Stimulated activated CD4-positive, alpha-beta T cell treated with anti-CD3 and anti-CD28 coated beads, Interleukin-1b, Interleukin-23, amount 100 ng/mL, for 24 hours (primary cell): ENCODE data around the gene GRM7.

Experiments used
- DNase-seq, 4 experiments: peaks; one replicate each; pipeline ENCODE4 v3.0.0-alpha.2; 2020; ENCODE audit warnings: low read depth in 4 of 4, low spot score in 1 of 4

GRM7 gene

DNA sequence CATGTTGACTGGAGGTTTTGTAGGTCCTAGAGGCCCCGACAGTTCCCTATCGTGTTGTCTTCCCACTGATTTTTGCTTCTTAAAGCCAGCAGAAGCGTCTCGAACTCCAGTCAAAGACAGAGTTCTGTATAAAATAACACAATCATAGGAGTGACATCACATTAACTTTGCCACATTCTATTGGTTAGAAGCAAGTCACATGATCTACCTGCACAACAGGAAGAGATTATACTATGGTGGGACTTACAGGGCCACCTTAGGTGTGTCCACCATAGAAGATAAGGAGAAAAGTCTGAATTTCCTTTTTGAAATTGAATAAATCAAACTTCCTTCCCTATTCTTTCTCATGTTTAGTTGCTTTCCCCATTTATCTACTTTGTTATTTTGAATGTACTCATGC lies 365.5 kb downstream of the GRM7 start:
- no peak for DNase-seq

DNA sequence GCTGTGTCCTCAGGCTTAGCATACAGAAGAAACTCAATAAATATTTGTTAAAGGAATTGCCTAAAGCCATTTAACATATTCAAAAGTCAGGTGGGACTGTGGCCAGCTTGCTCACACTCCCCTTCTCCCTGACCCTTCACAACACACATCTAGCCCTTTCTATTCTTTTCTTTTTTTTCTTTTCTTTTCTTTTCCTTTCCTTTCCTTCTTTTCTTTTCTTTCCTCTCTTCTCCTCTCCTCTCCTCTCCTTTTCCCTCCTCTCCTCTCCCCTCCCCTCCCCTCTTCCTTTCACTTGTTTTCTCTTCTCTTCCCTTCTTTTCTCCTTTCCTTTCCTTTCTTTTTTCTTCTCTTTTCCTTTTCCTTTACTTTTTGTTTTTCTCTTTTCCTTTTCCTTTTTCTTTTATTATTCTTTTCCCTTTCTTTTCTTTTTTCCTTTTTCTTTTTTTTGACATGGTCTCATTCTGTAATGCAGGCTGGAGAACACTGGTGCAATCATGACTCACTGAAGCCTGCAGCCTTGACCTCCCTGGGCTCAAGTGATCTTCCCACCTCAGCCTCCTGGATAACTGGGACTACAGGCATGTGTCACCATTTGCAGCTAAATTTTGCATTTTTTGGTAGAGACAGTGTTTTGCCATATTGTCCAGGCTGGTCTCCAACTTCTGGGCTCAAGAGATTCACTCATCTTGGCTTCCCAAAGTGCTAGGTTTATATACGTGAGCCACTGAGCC lies 377.8 kb downstream of the GRM7 start:
- no peak for DNase-seq

GRCh38 chr3:7241584-7242302 lies 380.8 kb downstream of the GRM7 start:
- no peak for DNase-seq

DNA sequence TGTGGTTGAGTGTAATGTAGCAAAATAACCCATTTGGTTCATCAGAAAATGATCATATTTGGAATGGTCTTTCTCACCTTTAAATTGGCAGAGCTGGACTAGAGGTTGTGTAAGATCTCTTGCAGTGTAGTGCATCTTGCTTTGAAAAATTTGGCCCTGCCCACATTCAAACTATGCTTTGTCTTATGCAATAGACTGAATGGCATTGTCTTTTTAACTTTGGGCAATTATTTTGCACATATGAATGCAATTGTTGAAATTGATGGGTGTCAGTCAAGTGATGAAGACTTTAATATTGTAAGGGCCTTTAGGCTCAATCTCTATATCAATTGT lies 381.4 kb downstream of the GRM7 start:
- DNase-seq = no peak

DNA sequence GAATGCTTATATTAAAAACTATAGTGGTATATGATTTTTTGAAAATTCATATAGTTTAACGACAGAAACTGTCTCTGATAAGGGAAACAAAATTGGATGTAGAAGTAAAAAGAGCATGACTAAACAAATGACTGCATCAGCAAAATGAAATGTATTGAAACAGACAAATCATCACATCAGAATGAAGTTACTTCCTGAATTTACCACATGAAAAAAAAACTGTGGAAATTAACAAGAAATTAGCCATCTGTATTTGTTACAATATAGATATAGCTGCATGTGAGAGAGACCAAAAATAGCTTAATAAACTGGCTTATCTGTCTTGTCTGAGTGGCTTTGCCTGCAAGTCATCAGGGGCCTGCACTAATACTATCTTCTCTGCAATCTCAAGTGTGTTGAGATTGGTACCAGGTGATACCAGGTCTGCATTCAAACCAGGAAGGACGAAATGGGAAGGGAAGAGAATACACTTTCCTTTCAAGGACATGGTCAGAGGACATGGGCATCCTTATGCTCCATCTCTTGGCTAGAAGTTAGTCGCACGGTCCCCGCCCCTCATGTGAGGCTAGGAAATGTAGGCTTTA lies 388.7 kb downstream of the GRM7 start:
- DNase-seq = no peak

DNA sequence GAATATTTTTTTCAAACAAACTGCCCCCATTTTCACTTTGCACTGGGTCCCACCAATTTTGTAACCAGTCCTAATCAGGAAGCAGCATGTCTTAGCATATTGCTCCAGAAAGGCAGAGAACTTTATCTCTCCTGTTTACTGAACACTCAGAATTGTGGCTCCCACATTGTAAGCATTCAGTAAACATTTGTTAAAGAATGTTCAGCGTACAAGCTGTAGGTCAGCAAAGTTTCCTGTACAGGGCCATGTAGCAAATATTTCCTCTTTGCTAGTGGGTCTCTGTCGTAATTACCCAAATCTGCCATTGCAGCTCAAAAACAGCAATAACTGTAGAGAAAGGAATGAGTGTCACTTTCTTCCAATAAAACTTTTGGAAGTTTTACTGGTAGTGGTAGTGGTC lies 393.3 kb downstream of the GRM7 start:
- DNase-seq = no peak

DNA sequence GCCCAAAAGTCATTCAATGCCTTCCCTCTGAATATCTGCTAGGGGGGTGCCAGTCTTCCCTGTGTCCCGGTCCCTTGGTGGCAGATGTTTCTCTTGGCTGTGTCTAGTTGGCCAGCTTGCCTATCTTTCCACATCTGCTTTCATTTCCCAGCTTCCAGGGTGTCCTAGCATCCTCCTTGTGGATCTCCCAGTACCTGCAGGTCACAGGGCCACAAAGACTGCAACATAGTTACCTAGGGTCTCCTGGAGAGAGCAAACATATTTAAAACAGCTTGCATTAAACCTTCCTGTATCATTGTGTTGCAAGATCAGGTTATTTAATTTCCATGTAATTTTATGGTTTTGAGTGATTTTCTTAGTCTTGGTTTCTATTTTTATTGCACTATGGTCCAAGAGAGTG lies 400.1 kb downstream of the GRM7 start:
- no peak for DNase-seq

DNA sequence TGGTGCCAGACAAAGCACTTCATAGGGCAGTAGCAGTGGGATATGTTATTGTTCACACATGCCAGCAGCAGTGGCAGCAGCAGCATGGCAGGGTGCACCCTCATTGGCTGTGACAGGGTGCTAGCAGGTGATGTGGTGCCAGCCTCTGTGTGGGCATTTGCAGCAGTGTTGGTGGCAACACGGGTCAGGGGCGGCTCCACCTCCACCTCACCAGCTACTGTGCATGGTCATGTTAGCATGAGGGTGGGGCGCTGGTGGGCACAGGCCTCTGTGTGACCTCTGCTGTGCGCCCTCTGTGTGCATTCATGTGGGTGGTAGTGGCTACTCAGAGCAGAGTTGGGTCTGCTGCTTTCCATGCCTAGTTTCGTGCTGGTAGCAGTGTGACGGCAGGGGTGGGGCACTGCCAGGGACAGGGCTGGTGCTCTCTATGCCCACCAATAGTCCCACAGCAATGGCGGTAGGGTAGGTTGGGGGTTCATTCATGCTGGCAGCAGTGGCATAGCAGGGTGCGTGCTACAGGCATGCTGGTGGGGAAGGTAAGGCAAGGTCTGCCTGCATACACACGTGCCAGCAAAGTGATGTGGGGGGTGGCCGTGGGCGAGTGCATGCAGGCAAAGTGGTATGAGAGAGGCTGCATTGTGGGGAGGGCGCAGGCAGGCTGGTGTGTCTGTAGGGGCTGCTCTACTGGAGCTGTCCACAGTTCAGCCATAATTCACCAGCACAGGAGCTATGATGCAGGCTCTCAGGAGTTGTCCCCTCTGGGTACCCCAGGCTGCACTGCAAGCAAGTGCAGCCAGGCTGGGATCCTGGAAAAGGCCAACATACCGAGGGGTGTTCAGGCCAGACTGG lies 402.7 kb downstream of the GRM7 start:
- DNase-seq = no peak

- DNase-seq = no peak
These were observed 403.2 kb downstream of the GRM7 start for GRCh38 chr3:7264196-7264526.

- DNase-seq = no peak
These were observed 404.8 kb downstream of the GRM7 start for GRCh38 chr3:7265736-7266135.

DNA sequence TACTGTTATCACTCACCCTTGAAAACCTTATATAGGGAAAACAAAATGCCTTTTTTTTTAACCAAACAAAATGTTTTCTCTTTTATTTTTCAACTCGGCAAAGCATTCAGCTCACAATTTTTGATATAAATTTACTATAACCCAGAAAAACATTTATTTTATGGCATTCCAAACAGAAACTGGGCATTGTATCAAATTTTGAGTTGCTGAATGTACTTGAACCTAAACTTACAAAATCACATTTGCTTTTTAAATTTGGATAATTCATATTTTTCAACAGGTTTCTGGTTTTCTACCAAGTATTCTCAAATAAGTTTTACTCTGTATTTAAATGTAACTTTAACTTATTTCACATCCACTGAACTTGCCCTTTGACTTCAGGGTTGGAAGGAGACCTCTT lies 405.6 kb downstream of the GRM7 start:
- no peak for DNase-seq

GRCh38 chr3:7270731-7271130 lies 409.8 kb downstream of the GRM7 start:
- no peak for DNase-seq

DNA sequence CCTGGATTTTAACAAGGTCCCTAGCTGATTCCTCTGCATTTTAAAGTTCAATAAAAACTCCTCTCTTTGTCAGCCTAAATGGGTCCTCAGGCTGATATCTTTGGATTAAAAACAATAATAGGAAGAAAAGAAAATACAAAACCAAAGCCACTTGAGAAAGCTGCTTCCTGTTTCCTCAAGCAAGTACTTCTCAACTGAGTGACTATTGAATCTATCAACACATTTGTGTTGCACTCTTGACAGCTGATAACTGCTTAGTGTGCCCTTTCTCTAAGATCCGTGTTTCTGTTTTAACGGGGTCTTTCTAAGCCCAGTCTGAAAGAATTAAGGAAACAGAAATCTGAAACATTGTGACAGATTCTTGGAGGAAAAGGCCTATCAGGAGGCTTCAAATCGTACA lies 410.7 kb downstream of the GRM7 start:
- no peak for DNase-seq

DNA sequence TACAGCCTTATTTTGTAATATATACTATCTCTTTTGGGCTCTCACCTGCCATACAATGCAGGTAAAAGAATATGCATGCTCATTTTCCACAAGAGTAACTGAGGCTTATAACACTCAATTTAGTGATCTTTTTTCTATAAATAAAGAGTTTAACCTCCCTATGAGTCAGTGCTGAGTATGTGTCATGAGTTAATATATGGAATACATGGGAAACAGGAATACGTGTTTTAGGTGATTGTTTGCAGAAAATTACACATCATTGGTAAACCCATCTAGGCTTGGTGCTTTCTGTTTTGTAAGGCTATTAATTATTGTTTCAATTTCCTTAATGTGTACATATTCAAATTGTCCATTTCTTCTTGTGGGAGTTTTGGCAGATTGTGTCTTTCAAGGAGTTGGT lies 411.3 kb downstream of the GRM7 start:
- DNase-seq = no peak

DNA sequence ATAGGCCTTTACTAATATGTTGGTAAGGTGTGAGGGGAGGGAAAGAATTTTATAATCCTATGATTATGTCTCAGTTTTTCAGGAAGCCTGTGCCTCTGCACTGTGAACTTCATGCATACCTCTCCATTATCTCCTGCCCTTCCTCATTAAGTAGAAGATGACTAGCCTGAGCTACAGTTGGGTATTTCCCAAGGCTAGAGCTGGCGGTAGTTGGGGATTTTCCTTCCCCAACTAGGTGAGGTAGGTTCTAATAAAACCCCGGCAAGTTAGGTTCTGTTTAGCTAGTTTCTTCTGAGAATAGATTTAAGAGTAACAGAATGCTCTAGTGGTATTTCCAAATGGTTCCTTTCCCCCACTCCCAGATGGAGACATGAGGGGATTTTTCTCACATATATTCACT lies 414.5 kb downstream of the GRM7 start:
- no peak for DNase-seq

GRCh38 chr3:7280318-7280717 lies 419.4 kb downstream of the GRM7 start:
- no peak for DNase-seq

GRCh38 chr3:7282988-7283387 lies 422.1 kb downstream of the GRM7 start:
- no peak for DNase-seq

- DNase-seq = no peak
These were observed 424.6 kb downstream of the GRM7 start for GRCh38 chr3:7285505-7285904.

GRCh38 chr3:7288133-7288532 lies 427.2 kb downstream of the GRM7 start:
- DNase-seq = no peak

- no peak for DNase-seq
These were observed 428.2 kb downstream of the GRM7 start for GRCh38 chr3:7289121-7289520.

GRCh38 chr3:7290077-7290825 lies 429.3 kb downstream of the GRM7 start:
- DNase-seq = no peak
